Thyroid gland (tissue), 4 donors: ENCODE data around the gene CCDC116.

Source experiments
- CTCF ChIP-seq, 6 experiments: fragments of 200-600 bp in 3 of 6; fragments of 450-650 bp in 3 of 6; sonication (generic) in 3 of 6; IDR thresholded peaks; one replicate each; pipeline ENCODE4 v1.5.1; 2016 to 2019; ENCODE audit warnings: antibody characterized with exemption in 6 of 6, mild to moderate bottlenecking in 2 of 6, inconsistent platforms in 1 of 6, moderate library complexity in 1 of 6
- POLR2A ChIP-seq, 2 donors: fragments of 450-650 bp; IDR thresholded peaks; one replicate each; pipeline ENCODE4 v1.6.1; 2017; ENCODE audit warnings: antibody characterized with exemption in 2 of 2, mild to moderate bottlenecking in 2 of 2, moderate library complexity in 1 of 2

GRCh38 chr22:21622919-21623647 is 9.5 kb upstream of the CCDC116 start:
- no peak for TF ChIP-seq POLR2A (IDR thresholded peaks at IDR 0.05)
- TF ChIP-seq CTCF (IDR thresholded peaks at IDR 0.05): no peak
